ENCODE results near the gene NAV2.

The NAV2 gene

DNA sequence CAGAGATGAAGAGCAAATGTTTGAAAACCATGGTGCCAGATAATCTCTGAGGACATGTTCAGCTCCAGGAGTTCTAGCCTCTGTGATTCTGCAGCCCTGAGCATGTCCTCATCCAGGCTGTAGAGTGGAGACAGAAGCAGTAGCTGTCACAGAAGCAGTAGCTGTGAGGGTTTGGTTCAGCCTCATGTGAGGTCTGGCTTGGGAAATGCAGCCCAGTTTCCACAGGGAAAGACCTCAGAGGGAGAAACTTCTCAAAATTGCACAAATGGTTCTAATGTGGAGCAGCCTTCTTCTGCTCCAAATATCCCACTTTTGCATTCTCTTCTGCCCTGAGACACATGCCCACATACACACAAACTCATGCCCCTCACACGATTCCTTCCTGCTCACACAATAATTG is 399.2 kb downstream of the NAV2 start:
- Histone ChIP-seq H3K36me3 (peaks cover 54% of the 10 kb centered on the region), H3K9me3 (no peaks in the 10 kb centered on the region), H3K27ac (no peak overlapping the region), H3K27me3 (peaks cover 7% of the 10 kb centered on the region), H3K4me1 (ENCODE audit: control insufficient read depth in 1 of 2, insufficient read depth in 1 of 2, low read depth in 1 of 2, low read length in 1 of 2) (peaks cover 9 to 19% of the 10 kb centered on the region in 2 experiments), H3K4me3 (ENCODE audit: low read depth in 1 of 2, low read length in 1 of 2) (no peak overlapping the region)
- TF ChIP-seq, protein P1, sequence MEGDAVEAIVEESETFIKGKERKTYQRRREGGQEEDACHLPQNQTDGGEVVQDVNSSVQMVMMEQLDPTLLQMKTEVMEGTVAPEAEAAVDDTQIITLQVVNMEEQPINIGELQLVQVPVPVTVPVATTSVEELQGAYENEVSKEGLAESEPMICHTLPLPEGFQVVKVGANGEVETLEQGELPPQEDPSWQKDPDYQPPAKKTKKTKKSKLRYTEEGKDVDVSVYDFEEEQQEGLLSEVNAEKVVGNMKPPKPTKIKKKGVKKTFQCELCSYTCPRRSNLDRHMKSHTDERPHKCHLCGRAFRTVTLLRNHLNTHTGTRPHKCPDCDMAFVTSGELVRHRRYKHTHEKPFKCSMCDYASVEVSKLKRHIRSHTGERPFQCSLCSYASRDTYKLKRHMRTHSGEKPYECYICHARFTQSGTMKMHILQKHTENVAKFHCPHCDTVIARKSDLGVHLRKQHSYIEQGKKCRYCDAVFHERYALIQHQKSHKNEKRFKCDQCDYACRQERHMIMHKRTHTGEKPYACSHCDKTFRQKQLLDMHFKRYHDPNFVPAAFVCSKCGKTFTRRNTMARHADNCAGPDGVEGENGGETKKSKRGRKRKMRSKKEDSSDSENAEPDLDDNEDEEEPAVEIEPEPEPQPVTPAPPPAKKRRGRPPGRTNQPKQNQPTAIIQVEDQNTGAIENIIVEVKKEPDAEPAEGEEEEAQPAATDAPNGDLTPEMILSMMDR (IDR thresholded peaks at IDR 0.05): no peak

DNA sequence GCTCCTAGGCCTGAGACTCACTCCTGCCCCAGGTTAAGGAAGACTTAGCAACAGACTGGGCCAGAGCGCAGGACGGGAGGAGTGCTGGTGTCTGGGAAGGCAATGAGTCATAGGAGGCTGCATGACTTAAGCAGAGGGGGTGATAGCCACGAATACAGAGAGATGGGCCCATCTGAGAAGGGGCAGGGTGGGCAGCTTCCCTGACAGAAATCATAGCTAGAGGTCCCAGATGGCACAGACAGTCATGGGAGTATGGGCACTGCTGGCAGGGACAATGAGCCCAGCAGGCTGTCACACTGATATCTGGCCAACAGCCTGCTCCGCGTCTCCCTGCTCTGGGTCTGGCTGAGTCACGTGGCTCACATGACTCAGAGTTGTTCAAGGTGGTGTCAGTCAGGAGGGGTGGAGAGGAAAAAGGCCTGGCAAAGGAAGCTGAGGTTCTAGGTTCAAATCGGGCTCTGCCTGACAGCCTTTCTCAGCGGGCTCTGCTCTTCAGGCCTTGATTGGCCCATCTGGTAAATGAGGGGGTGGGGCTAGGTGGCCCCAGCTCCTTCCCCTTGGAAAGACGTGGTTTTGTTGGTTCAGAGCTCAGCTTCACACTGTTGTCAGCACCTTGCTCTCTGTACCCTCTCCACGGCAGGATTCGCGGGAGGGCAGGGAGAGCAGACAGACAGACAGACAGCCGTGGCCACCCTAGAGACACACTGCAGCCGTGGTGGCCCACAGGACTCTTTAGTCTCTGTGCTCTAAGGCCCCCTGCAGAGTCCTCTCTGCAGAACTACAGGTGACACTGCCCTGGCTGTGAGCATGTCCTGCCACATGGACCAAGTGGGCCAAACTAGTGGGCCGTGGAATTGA is 399.9 kb downstream of the NAV2 start:
- Histone ChIP-seq H3K4me3 (ENCODE audit: low read depth in 1 of 2, low read length in 1 of 2) (no peak overlapping the region), H3K36me3 (peaks cover 57% of the 10 kb centered on the region), H3K27ac (no peak overlapping the region), H3K9me3 (no peaks in the 10 kb centered on the region), H3K4me1 (ENCODE audit: control insufficient read depth in 1 of 2, insufficient read depth in 1 of 2, low read depth in 1 of 2, low read length in 1 of 2) (peaks cover 9 to 19% of the 10 kb centered on the region in 2 experiments), H3K27me3 (peaks cover 7% of the 10 kb centered on the region)
- TF ChIP-seq, protein P1 (IDR thresholded peaks at IDR 0.05): no peak

DNA sequence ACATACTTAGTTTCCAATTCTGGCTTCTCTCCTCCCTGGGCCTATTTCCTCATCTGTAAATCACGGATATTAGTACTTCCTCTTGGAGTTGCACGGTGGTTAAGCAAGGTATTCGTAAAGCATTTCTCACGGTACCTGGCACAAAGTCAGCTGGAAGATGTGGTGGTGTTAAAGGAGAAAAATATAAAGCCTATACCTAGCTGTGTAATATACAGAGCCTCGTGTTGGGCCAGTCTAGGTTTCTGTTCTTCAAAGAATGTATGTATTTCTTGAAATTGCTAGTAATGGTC is 400.5 kb downstream of the NAV2 start:
- Histone ChIP-seq H3K27me3 (peaks cover 7% of the 10 kb centered on the region), H3K36me3 (peaks cover 57% of the 10 kb centered on the region), H3K27ac (no peak overlapping the region), H3K4me3 (ENCODE audit: low read depth in 1 of 2, low read length in 1 of 2) (no peak overlapping the region), H3K4me1 (ENCODE audit: control insufficient read depth in 1 of 2, insufficient read depth in 1 of 2, low read depth in 1 of 2, low read length in 1 of 2) (peaks cover 9 to 19% of the 10 kb centered on the region in 2 experiments), H3K9me3 (no peaks in the 10 kb centered on the region)
- TF ChIP-seq, protein P1 (IDR thresholded peaks at IDR 0.05): no peak

DNA sequence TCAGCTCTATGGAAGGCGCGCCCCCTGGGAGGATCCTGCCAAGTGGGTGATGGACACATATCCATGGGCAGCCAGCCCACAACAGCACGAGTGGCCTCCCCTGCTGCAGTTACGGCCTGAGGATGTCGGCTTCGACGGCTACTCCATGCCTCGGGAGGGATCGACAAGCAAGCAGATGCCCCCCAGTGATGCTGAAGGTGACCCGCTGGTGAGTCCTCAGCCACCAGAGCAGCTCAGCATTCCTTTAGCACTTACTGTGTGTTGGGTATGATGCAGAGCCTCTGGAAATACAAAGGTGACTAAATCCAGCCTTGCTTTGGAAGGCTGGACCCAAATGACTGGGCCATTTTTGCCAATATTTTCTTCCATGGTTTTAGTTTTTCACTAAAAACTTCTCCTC is 402.0 kb downstream of the NAV2 start:
- Histone ChIP-seq H3K9me3 (no peaks in the 10 kb centered on the region), H3K27me3 (peaks cover 7% of the 10 kb centered on the region), H3K4me3 (ENCODE audit: low read depth in 1 of 2, low read length in 1 of 2) (no peak overlapping the region), H3K4me1 (ENCODE audit: control insufficient read depth in 1 of 2, insufficient read depth in 1 of 2, low read depth in 1 of 2, low read length in 1 of 2) (peaks cover 6 to 12% of the 10 kb centered on the region in 2 experiments), H3K27ac (no peak overlapping the region), H3K36me3 (peaks cover 64% of the 10 kb centered on the region)
- TF ChIP-seq, protein P1 (IDR thresholded peaks at IDR 0.05): no peak

DNA sequence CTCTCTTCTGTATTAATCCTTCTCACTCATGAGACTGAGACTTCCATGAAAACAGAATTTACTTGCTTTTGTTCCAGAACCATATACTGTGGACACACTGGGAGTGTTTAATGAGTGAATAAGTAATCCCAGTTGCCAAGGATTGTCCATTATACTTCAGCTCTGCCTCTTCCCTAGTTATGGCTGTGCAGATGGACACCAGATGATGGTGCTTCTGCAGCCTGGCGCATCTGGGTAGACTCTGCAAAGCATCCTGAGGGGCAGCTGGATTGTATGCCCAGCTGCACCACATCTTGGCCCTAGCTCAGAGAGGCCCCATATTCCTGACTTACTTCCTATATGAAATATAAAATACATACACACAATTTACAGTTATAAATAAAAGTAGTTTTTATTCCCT is 404.2 kb downstream of the NAV2 start:
- Histone ChIP-seq H3K27ac (no peak overlapping the region), H3K4me1 (ENCODE audit: control insufficient read depth in 1 of 2, insufficient read depth in 1 of 2, low read depth in 1 of 2, low read length in 1 of 2) (peaks cover 6 to 12% of the 10 kb centered on the region in 2 experiments), H3K36me3 (peaks cover 61% of the 10 kb centered on the region), H3K4me3 (ENCODE audit: low read depth in 1 of 2, low read length in 1 of 2) (no peak overlapping the region), H3K27me3 (peaks cover 15% of the 10 kb centered on the region), H3K9me3 (no peaks in the 10 kb centered on the region)
- TF ChIP-seq, protein P1 (IDR thresholded peaks at IDR 0.05): no peak

Measured in neutrophil (primary cell).